K562 (cell line): ENCODE data around the gene PUS3.

Source experiments
- ATF6 ChIP-seq: sonication (generic); formaldehyde crosslinking; IDR thresholded peaks from 2 replicates; pipeline ENCODE4 v1.4.0; 2020; ENCODE audit warnings: mild to moderate bottlenecking, missing genetic modification reagents
- CHD2 ChIP-seq: IDR thresholded peaks from 2 replicates; pipeline ENCODE4 v1.6.1; 2011; ENCODE audit warnings: low read depth, low read length
- HINFP ChIP-seq: fragments of 450-650 bp; conservative IDR thresholded peaks from 2 replicates; pipeline ENCODE4 v1.6.1; 2016; ENCODE audit warnings: missing genetic modification characterization, low read depth, mild to moderate bottlenecking, control low read depth, missing compliant biosample characterization
- NFXL1 ChIP-seq: fragments of 450-650 bp; formaldehyde crosslinking; IDR thresholded peaks from 2 replicates; pipeline ENCODE4 v1.4.0; 2021; ENCODE audit warnings: mild to moderate bottlenecking
- POLR2AphosphoS5 ChIP-seq: IDR thresholded peaks from 2 replicates; pipeline ENCODE4 v1.6.1; 2011; ENCODE audit warnings: mild to moderate bottlenecking, low read depth, low read length, moderate library complexity; ENCODE audit not compliant: control insufficient read depth, insufficient read depth
- SIN3A ChIP-seq, 2 experiments: fragments of 150-350 bp in 1 of 2; IDR thresholded peaks; 2 replicates each; pipeline ENCODE4 v1.6.1; 2011 to 2016; ENCODE audit warnings: borderline replicate concordance in 2 of 2, low read depth in 2 of 2, low read length in 2 of 2, mild to moderate bottlenecking in 2 of 2, moderate library complexity in 2 of 2; ENCODE audit not compliant: control insufficient read depth in 1 of 2
- TCF7 ChIP-seq: sonication (generic); IDR thresholded peaks from 2 replicates; pipeline ENCODE4 v1.6.1; 2016; ENCODE audit warnings: antibody characterized with exemption, borderline replicate concordance
- TF ChIP-seq, protein P1 (sequence below), 3 experiments: IDR thresholded peaks in 2 of 3; conservative IDR thresholded peaks in 1 of 3; 2 replicates each; pipeline ENCODE4 v1.5.1; 2011 to 2012; ENCODE audit warnings: low read length in 3 of 3, mild to moderate bottlenecking in 3 of 3, control low read depth in 2 of 3, improper control_type of control experiment in 1 of 3, inconsistent platforms in 1 of 3, low read depth in 1 of 3, mixed read lengths in 1 of 3, moderate library complexity in 1 of 3; ENCODE audit not compliant: insufficient read depth in 2 of 3

GRCh38 chr11:125931116-125931515 is 28.1 kb upstream of the PUS3 start:
- TF ChIP-seq HINFP (tag), result no peak
- TF ChIP-seq TCF7, result no peak
- TF ChIP-seq ATF6, result no peak
- TF ChIP-seq, protein P1, sequence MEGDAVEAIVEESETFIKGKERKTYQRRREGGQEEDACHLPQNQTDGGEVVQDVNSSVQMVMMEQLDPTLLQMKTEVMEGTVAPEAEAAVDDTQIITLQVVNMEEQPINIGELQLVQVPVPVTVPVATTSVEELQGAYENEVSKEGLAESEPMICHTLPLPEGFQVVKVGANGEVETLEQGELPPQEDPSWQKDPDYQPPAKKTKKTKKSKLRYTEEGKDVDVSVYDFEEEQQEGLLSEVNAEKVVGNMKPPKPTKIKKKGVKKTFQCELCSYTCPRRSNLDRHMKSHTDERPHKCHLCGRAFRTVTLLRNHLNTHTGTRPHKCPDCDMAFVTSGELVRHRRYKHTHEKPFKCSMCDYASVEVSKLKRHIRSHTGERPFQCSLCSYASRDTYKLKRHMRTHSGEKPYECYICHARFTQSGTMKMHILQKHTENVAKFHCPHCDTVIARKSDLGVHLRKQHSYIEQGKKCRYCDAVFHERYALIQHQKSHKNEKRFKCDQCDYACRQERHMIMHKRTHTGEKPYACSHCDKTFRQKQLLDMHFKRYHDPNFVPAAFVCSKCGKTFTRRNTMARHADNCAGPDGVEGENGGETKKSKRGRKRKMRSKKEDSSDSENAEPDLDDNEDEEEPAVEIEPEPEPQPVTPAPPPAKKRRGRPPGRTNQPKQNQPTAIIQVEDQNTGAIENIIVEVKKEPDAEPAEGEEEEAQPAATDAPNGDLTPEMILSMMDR (IDR thresholded peaks at IDR 0.05 in 2 of 3, conservative IDR thresholded peaks at IDR 0.05 in 1 of 3; ENCODE audit: insufficient read depth in 2 of 3, low read depth in 1 of 3, low read length in 3 of 3), result no peak
- no peak for TF ChIP-seq NFXL1 (CRISPR knock-in tag)
- no peak for TF ChIP-seq CHD2
- TF ChIP-seq SIN3A (IDR thresholded peaks at IDR 0.05; ENCODE audit: borderline replicate concordance in 2 of 2, control insufficient read depth in 1 of 2, low read depth in 2 of 2, low read length in 2 of 2), result no peak
- no peak for TF ChIP-seq POLR2AphosphoS5
